Daoy (cell line): Measurements from ENCODE around the gene TLN1. TPM values are rescaled to one million over a fixed set of nuclear protein-coding genes. Genes with fewer than 3 reads are reported as not detected.
A peak's percentile ranks its signal among the peaks of the same experiment; 100 is the strongest.

ENCODE experiments used
- DNase-seq: peaks from one replicate; pipeline ENCODE4 v3.0.0-alpha.2; 2015; ENCODE audit warnings: low read depth
- total RNA-seq: library from RNA; depleted of rRNA; stranded (reverse); fragments of >200 nt; shearing (Covaris generic); gene quantifications from 2 replicates; pipeline ENCODE4 v1.2.3, GENCODE V29; 2014

The TLN1 gene
- total RNA-seq, 1 experiment from 2014 or later, result 190 TPM

GRCh38 chr9:35729101-35729500 lies 2.9 kb downstream of the TLN1 start:
- DNase-seq, result no peak

DNA sequence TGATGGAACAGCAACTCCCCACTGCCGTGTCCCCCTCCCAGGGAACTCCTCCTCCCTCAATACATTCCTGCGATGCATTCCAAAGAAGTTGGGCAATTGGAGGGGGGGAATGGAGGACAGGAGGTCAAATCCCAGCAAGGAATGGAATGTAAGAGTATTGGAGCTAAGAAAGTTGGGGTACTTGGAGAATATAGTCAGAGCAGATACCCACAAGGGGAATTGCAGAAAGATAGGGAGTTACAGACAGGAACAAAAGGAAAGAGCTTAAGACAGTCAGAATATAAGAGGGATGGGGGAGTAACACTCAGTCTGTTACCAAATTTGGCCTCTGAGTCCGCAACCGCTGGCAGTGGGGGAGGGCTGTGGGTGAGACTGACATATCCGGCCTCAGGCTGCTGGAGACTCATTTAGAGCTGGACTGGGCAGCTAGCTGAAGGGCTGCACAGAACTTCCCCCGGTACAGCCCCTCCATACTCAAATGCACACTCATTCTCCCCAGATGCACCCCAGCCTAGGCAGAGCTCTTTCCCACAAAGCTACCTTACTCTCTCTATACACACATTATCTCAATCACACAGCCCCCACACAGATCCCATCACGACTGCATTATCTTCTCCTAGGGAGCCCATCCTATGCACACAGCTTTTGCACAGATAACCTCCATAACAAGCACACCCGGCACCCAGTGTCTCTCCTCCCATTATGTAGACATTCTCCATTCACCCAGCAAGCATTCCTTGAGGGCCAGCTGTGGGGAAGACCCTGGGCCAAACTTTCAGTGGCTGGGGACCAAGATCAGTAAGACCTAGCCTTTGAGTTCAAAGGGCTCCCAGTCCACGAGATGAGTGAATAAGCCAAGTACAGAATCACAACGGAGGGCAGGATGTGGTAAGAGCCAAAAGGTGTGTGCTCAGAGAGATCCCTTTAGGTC lies 3.7 kb downstream of the TLN1 start:
- peak; percentile 91 for DNase-seq

DNA sequence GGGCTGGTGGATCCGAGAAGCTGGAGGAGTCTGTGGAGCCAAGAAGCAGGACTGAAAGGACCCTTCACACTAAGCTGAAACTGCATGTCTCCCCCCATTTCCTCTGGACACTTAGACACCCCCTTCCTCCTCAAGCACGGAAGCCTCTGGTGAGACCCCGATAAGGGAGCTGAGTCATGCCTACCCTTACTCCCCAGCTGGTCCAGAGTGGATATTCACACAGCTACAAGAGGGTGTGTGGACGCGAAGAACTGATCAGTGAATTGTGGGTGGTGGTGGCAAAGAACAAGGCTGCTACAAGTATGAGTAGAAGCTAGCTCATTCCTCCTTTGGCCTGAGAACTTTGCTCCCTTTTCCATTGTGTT lies 4.3 kb downstream of the TLN1 start:
- DNase-seq, result no peak

DNA sequence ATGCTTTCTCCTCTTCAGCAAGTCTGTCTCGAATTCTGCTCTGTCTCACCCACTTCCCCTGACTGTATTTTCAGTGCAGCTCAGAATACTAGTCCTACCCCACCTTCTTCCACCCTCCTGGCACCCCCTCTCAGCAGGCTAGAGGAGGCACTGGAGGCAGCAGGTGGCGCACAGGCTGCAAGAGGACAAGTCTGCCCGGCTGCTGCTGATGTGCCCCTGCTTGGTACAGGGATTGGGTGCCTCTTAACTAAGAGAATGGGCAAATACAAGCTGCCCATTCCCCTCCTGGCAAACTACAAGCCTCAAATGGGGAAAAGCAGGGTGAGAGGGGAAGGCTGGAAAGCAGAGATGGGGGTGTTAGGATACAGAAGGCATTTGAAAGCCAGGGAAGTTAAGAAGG lies 5.1 kb downstream of the TLN1 start:
- DNase-seq, result peak; percentile 53

DNA sequence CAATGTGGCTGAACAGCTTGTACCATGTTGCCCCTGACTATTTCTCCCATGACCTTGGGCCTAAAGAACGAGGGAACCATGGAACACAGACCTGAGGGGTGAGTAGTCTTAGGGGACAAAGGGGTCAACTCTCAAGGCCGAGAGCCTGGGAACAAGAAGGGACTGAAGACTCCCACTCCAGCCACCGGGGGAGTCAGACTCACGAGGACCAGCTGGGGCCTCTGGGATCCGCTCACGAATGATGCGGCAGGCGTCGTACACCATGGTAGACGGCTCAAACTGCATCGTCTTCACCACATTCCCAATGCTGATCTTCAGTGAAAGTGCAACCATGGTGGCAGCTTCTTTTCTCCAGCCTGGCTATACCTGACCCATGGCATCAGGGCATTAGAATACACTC lies 6.6 kb downstream of the TLN1 start:
- DNase-seq, result no peak

GRCh38 chr9:35723908-35724307 lies 8.1 kb downstream of the TLN1 start:
- DNase-seq, result no peak

DNA sequence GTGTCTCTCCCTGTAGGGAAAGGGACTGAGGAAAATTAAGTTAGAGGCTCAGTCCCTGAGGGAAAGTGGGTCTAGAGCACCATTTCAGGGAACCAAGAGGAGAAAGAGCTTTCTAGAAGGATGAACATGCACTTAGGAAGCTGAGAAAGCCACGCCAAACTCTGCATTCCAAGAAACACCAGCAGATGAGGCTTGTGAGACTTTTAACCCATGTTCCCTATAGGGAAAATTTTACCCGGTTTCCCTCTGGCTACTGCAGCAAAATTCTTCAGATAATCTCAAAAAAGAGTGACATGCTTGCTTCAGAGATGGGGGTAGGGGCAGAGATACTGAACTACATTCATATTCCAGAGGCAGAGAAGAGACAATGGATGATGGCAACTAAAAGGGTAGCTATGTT lies 8.6 kb downstream of the TLN1 start:
- no peak for DNase-seq

DNA sequence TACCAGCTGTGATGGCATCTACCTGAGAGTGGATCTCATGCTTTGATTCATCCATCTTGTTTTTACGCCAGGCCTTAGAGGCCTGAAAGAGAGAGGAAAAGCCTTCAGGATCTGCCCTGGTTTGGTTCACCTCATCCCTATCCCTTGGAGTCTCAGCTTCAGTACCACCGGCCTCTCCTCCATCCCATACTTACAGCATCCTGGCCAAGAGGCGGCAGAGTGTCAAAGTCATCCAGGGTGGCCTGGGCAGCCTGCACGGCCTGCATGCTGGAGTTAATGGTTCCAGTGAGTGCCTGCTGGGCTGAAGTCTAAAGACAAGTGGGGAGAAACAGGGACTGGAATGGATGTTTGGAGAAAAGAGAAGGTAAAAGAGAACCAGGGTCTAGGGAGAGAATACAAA lies 12.4 kb downstream of the TLN1 start:
- no peak for DNase-seq

DNA sequence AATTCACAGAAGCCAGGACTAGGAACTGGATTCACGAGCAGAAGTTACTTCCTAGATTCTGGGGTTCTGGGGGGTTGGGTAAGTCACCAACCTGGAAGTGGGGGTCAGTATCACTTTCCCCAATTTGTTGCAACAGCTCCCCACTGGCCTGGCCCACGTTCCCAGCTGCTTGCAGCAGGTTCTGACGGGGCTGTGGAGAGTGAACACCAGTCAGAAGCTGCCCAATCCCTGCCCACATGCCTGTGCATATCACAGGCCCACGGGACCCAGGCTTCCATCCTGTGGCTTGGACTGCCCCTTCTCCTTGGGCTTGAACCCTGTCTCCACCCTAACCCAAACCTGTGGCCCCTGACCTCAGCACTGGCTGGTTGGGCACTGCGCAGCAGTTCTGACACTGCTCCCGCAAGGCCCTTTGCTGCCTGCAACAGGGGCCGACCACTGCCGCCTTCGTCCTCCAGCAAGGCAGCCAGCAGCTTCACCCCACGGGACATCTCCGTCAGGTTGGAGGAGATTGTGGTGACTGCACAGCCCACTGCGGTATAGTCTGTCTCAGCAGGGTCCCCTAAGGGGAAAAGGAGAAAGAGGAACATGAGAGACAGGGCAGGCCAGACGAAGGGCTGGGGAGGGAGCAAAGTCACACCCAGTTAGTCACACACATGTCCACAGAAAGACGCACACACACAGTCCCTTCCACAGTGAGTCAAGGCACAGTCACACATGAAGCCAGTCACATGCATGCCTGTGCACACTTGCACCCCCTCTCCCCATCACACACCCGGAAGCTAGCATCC lies 13.1 kb downstream of the TLN1 start:
- no peak for DNase-seq

- no peak for DNase-seq
Measured at GRCh38 chr9:35717132-35717870, 14.7 kb downstream of the TLN1 start.

- no peak for DNase-seq
Measured at GRCh38 chr9:35716230-35716629, 15.8 kb downstream of the TLN1 start.

DNA sequence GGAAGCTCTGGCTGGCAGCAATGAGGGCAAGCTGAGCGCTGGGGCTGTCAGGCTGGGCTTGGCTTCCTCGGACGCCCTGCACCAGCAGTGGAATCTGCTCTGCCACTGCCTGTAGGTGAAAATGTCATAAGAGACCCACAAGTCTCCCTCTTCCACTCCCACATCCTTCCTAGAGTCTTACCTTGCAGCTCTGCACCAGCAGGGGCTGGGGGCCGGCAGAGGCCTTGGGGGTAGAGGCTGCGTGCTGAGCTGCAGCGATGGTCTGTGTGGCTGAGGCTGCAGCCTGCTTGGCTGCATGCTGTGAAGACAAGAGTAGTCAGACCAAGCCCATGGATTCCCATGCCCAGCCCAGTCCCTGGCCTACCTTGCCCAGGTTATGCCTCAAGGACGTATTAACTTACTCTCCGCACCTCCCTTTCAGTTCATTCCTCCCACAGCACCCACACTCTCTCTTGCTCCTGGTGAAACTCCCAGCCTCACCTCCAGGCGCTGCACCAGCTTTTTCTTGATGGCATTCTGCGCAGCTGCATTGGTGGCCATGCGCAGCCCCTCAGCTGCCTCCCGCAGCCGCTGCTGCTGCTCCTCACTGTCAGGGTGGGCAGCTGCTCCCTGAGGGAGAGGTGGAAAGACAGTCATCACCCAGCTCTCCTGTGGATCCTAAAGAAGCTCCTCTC lies 17.3 kb downstream of the TLN1 start:
- DNase-seq, result no peak

DNA sequence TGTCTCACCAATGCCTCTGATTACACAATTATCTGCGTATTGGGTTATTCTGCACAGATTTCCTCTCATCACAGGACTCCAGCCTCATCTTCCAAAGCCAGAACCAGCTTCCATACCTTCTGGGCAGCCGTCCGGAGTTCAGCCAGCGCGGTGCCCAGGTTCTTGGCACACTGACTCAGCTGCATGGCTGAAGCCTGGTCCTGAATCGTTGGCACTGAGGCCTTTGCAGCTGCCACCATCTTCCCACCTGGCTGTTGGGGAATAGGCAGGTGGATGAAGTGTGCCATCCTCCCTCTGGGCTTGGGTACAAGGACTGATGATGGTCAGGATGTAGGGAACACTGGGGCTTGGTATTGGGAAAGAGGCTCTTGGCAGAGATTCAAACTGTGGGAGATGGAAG lies 17.9 kb downstream of the TLN1 start:
- DNase-seq, result no peak

GRCh38 chr9:35713578-35713977 lies 18.4 kb downstream of the TLN1 start:
- DNase-seq, result no peak

DNA sequence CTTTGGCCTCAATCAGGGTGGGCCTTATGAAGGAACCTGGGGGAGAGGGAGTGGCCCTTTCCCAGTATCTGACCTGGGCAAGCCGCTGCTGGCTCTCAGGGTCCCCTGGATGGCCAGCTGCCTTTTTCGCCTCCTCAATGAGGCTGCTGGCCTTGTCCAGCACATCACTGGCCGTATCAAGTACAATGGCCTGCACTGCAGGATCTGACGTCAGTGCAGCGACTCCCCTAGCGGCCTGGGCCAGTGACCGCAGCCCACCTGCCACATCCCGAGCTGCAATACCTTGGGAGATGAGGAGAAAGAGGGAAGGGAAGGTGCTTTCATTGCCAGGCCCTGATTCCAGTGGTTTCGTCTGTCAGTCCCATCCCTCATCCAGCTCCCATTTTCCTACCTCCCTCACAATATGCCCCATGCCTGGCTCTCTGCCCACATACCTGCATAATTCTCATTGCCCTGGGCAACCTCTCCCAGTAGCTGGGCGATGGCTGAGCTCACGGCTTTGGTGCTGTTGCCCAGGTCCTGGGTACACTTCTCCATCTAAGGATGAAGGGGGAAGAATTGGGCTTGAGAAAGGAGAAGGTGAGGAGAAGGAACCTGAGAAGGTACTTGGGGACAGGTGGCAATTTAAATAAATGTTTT lies 19.1 kb downstream of the TLN1 start:
- DNase-seq, result no peak

GRCh38 chr9:35711501-35712428 lies 20.2 kb downstream of the TLN1 start:
- DNase-seq, result no peak

- no peak for DNase-seq
Measured at GRCh38 chr9:35710818-35711500, 21.0 kb downstream of the TLN1 start.

- DNase-seq, result no peak
Measured at GRCh38 chr9:35708146-35708545, 23.8 kb downstream of the TLN1 start.

- DNase-seq, result no peak
Measured at GRCh38 chr9:35706951-35707350, 25.0 kb downstream of the TLN1 start.
